HG02973 (cell line): ENCODE results near the gene GALNT17.

Source experiments
- ATAC-seq: cut with Tn5 transposase; IDR thresholded peaks from one replicate; pipeline ENCODE4 v1.9.1; 2021; ENCODE audit warnings: moderate library complexity; ENCODE audit not compliant: unreplicated experiment

The GALNT17 gene

GRCh38 chr7:71278257-71278656 is 146.3 kb downstream of the GALNT17 start:
- no peak for ATAC-seq

- ATAC-seq, result no peak
Observed at GRCh38 chr7:71281261-71281660, 149.3 kb downstream of the GALNT17 start.

GRCh38 chr7:71283802-71284201 is 151.9 kb downstream of the GALNT17 start:
- no peak for ATAC-seq

- no peak for ATAC-seq
Observed at GRCh38 chr7:71285571-71286145, 153.7 kb downstream of the GALNT17 start.

GRCh38 chr7:71286336-71286735 is 154.4 kb downstream of the GALNT17 start:
- ATAC-seq, result no peak

GRCh38 chr7:71286924-71287323 is 155.0 kb downstream of the GALNT17 start:
- ATAC-seq, result no peak

- ATAC-seq, result no peak
Observed at GRCh38 chr7:71290452-71290851, 158.5 kb downstream of the GALNT17 start.

DNA sequence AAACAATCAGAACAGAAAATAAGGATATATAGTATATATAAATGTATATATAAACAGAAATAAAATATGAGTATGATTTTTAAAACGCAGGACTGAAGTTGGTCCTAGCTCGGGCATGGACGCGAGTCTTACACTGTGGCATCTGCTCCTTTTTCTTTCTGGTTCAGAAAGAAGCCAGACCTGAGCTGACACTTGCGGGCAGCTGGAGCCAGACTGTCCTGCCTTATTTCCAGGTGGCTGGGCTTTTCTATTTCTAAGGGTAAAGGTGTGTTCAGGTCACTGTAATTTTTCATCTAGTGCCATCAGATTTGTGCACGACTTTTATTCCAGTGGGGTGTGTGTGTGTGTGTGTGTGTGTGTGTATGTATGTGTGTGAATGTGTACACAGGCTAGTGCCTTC is 166.4 kb downstream of the GALNT17 start:
- ATAC-seq, result no peak

DNA sequence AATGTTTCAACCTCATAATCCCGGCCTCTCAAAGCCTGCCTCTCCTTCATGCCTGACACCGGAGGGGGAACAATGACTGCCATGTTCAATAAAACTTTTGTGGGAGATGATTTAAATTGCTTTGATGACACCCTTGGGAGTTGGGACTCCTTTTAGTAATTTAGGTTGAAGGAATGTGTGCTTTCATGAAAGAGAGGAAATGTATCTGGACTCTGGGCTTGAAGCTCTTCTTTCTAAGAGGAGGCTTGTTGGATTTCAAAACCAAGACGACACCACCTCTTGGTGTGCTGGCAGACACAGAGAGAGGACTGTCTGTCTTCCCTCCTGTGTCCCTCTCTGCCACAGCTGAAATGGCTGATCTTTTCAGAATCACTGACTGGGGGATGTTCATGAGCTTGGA is 168.1 kb downstream of the GALNT17 start:
- no peak for ATAC-seq

DNA sequence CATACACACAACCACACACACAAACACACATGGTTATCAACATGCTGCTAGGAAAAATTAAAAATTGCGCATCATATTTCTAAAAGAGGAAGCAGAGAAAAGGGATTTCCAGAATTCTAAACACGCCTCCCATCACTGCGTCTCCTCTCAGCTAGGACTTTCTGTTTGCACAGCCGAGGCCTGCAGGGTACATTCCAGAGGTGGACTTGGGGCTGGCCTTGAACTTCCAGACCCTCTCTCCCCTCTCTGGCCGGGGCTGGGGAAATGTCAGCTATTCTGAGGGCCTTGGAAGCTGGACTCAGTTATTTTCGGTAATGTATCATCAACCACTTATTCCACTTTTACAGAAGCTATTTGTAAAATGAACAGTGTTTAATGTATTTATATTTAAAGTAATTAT is 168.7 kb downstream of the GALNT17 start:
- no peak for ATAC-seq

DNA sequence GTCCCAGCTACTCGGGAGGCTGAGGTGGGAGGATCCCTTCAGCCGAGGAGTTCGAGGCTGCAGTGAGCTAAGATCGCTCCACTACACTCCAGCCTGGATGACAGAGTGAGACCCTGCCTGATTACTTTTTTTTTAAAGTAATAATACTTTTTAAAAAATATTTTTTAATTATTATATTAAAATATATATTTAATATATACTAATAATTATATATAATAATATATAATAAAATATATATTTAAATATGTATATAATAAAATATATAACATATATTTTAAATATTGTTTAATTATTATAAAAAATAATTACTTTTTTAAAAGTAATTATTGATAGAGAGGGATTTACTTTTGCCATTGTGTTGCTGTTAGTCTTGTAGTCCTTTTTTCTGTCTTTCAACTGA is 169.2 kb downstream of the GALNT17 start:
- ATAC-seq, result no peak

- no peak for ATAC-seq
Observed at GRCh38 chr7:71303566-71303965, 171.6 kb downstream of the GALNT17 start.

DNA sequence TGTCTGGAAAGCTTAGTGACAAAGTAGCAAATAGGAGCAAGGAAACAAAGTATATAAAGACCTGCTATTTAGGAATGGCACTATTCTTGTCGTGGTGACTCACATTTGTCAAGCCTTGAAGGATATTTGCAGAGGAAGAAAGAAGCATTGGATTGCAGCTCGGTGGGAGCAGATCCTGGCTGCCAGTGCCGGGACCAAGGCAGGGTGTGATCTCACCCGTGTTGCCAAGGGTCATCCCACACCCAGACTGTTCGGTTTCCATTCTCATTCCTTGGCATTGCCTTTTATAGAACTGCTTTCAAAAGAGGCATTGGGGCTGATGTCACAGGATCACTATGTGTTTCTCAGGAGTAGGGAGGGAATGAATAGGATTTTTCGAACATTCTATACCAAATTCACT is 176.2 kb downstream of the GALNT17 start:
- ATAC-seq, result no peak

GRCh38 chr7:71311576-71311975 is 179.6 kb downstream of the GALNT17 start:
- no peak for ATAC-seq

- no peak for ATAC-seq
Observed at GRCh38 chr7:71312755-71313490, 181.0 kb downstream of the GALNT17 start.

- no peak for ATAC-seq
Observed at GRCh38 chr7:71313553-71313952, 181.6 kb downstream of the GALNT17 start.

GRCh38 chr7:71320916-71321315 is 189.0 kb downstream of the GALNT17 start:
- ATAC-seq, result no peak

DNA sequence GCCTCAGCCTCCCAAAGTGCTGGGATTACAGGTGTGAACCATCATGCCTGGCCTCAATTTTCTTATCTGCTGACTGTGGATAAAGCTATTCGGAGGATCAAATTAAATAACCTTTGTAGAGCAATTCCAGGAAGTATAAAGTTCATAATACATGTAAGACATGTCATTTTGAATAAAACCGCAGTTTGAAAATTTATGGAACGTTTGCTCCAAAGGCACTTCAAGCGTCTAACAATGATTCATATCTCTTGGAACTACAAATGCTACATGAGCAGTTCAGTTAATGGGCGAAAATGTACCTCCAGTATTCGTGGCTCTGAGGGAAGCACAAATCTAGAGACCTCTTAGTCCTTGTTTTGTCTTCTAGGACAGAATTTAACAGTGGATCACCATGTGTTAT is 190.3 kb downstream of the GALNT17 start:
- no peak for ATAC-seq

- no peak for ATAC-seq
Observed at GRCh38 chr7:71323726-71324125, 191.8 kb downstream of the GALNT17 start.

DNA sequence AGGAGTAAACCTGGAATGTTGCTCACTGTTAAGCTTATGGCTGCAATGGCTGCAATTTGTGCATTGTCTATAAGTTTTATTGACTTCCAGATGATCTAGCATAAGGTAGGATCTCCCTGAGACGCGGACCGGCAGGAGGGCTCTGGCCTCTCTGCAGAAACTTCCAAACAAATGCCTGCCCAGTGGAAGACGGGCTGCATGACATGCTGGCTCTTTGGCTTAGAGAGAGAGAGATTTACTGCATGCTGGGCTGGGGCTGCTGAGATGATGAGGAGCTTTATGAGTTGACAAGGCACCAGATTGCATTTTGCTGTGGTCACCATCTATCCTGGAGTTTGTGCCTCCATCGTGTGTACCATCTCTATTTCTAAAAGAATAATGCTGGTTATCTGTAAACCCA is 193.2 kb downstream of the GALNT17 start:
- ATAC-seq, result no peak

DNA sequence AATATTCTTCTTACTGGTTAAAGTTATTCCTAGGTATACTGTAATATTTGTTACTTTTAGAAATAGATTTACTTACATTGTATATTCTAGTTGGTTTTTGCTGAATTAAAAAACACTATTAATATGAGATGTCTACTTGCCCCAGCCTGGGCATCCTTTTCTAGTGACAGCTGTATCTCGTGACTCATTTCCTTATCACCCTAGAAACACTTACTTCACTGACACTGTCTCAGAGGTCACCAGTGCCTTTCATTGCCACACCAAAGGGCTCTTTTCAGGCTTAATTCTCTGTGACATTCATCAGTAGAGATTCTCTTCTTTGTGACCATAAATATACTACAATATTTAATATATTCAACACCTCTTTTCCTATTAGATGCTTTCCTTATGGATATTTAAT is 194.7 kb downstream of the GALNT17 start:
- no peak for ATAC-seq

GRCh38 chr7:71327946-71328345 is 196.0 kb downstream of the GALNT17 start:
- no peak for ATAC-seq
